ENCODE measurements around the gene PDZRN3.
"Not testable (repeated sequence)": the region's sequence is repeated elsewhere in the genome, so short reads cannot be mapped to it uniquely, and the experiment has no call there.

PDZRN3 gene

DNA sequence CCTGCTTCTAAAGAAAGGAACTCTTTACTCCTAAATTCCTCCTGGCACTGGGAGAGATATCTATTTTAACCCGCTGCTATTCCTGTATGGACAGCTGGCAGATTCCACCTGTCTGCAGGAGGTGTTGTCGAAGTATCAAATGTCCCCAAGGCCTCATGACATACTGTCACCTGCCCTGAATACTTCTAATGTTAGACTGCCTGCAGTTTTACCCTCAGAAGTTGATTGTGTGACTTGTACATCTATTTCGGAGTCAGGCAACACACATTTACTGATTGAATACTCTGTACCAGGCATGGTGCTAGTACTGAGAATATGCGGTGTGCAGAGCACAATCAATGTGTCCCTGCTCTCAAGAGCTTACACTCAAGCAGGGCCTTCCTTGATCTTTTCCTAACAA lies 38.6 kb downstream of the PDZRN3 start:
- DNase-seq, result no peak

- DNase-seq, result no peak
Observed at GRCh38 chr3:73584873-73585272, 39.9 kb downstream of the PDZRN3 start.

GRCh38 chr3:73582535-73582934 lies 42.2 kb downstream of the PDZRN3 start:
- no peak for DNase-seq

DNA sequence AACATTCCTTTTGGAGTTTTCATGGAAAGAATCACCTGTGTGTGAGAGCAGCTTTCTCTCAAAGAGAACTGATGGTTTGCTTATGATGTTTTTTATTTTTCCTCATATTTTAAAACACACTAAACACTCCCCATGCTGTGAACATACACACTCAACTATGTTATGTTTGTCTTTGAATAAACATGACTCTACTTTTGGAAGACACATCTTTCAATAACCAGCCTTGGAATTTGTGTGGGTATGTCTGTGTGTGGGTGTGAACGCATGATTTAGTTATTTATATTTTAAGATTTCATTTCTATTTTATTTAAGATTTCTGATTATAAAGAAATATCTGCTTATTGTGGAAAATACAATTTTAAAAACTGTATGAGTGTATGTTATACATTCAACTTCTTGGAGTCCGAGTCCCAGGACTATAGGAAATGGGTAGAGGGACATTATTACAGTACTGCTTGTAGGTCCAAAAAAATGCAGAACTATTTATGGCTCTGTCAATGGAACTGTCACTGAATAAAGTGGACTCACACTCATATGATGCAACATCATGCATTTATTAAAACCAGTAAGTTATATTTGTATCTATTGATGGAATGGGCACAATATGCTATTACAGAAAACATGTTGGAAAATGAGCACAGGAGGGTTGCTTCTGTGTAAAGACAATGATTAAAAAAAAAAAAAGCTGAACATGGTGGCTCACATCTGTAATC lies 43.5 kb downstream of the PDZRN3 start:
- DNase-seq, result no peak

DNA sequence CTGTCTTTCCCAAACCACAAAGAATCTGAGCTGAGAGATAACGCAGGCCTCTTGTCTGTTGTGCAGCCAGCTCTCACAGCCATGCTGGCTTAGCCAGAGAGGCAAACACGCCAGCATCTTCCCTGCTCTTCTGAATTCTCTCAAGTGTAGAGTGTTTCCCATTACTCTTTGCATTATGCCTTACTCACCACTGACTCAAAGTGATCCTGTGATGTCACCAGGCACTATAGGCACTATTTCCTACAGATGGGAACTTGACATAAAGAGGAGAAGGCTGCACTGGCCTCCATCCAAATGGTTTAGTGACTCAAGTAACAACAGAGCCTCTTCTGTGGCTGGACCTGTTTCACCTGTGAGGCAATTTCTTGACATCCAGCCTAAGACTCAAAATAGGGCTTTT lies 44.4 kb downstream of the PDZRN3 start:
- no peak for DNase-seq

DNA sequence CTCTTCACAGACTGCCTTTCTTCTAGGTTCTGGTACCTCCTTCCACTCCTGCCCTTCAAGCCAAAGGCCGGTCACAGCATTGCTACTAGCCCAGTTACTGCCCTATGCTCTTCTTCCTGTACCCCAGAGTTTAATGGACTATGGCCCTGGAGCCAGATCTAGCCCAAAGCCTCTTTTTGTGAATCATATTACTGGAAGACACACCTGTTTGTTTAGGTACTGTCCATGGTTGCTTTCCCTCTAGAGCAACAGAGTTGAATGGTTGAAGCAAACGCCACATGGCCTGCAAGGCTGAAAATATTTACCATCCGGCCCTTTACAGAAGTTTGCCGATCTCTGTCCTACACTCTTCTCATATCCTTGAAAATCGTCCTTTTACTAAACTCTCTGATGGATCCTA lies 47.0 kb downstream of the PDZRN3 start:
- DNase-seq, result no peak

DNA sequence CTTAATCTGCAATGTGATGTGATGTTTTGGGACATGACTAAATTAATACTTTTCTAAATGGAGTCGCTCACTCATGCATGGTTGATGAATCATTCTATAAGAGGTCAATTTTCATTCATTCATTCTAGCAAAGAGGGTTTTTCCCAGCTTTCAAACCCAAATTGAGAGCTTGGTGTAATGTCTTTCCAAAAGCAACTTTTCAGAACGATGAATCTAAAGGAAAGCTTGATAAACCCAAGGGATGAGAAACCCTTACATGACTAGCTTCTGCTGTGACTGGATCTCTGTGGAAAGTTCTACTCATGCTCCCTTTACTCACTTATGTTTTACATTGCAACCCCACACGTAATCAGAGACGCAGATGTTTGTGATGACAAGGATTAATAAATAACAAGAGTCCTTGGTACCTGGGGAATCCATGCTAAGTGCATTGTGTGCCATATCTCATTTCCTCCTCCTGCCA lies 47.7 kb downstream of the PDZRN3 start:
- no peak for DNase-seq

DNA sequence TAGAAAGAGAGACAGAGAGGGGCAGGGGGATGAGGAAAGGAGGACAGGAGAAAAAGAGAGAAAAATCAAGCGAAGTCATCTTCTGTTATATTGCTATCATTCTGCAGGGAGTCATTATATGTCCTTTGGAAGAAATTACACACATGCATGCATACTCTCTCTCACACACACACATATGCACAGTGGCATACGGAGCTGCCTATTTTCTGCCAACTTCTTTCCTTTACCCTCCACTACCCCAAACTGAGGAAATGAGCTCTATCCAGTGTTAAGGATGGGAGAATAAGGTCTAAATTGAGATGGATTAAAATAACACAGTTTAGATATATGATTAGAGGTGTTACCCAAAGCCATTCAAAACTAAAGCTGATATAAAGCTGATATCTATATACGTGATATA lies 48.8 kb downstream of the PDZRN3 start:
- DNase-seq, result no peak

- no peak for DNase-seq
Observed at GRCh38 chr3:73575519-73575918, 49.2 kb downstream of the PDZRN3 start.

GRCh38 chr3:73573204-73573603 lies 51.5 kb downstream of the PDZRN3 start:
- DNase-seq, result no peak

GRCh38 chr3:73572368-73572767 lies 52.4 kb downstream of the PDZRN3 start:
- no peak for DNase-seq

DNA sequence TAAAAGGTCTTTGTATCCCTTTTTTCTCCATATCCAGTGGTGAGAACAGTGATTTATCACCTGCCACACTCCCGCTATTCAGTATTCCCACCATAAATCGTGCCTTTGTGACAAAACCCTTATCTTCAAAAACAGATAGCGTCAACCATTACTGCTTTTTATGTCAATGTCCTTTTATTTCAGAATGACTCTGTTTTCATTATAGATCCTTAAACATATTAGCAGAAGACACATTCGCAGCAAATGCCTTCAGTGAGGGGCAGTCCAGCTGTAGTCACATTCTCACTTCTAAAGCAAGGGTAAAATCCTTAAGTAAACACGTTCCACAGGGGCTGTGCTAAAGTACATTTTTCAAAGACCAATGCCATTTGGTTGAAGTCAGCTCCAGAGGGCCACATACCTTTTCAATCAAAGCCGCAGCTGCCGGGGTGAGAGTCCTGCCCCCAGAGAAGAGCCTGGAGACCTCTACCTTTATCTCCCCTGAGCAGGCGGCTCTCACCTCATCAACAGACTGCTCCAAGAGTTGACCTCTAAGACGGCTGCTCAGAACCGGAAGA lies 53.4 kb downstream of the PDZRN3 start:
- no peak for DNase-seq

DNA sequence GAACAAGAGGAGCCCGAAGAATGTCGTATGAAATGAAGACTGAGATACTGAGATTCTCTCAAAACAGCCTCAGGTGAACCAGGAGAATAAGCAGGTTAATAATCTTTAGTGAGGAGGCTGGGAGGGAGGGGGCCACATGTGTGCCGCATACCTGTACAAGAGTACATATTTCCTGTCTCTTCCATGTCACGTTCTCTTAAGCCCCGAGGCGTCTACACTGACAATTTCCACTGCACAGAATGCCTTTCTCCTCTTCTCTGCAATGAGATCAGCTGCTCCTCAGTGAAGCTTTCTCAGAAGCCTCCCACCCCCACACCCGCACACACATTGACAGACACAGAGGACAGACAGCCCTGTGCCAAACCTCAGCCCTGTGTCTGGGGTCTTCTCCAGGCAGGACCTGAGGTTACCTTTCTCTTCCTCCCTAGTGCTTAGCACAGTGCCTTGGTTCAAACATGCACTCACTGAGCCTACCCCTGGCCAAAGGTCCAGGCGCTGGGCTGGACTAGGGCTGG lies 55.4 kb downstream of the PDZRN3 start:
- no peak for DNase-seq

DNA sequence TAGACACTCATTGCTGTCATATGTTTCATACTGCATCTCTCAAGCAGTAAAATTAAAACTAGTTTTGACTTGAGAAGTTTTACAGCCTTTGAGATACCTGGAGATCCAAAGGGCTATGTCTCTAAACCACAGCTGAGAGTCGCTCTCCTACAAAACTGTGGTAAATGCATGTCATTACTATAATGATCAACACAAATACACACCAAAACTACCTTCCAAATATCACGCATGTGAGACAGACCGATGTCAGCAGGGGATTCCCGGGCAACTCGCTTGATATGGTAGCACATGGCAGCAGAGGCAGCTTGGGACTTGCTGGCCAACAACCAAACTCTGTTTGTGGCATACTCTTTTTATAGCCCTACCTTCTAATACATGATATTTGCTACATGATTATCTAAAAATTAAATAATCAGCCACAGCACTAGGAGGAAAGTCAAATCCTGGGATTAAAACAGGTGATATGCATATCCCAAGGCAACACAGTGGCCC lies 56.3 kb downstream of the PDZRN3 start:
- DNase-seq, result no peak

DNA sequence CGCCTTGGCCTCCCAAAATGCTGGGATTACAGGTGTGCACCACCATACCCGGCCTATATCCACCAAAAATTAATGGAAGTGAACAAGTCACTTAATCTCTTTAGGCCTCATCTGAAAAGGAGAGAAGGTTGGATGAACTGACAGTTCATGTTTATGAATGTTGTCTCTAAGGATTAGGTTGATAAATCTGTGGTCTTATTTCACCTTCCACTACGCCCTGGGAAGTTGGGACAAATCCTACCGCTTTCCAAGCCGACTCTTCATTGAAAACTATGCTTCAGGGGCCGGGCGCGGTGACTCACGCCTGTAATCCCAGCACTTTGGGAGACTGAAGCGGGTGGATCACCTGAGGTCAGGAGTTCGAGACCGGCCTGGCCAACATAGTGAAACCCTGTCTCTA lies 59.4 kb downstream of the PDZRN3 start:
- DNase-seq, result not testable (repeated sequence)

DNA sequence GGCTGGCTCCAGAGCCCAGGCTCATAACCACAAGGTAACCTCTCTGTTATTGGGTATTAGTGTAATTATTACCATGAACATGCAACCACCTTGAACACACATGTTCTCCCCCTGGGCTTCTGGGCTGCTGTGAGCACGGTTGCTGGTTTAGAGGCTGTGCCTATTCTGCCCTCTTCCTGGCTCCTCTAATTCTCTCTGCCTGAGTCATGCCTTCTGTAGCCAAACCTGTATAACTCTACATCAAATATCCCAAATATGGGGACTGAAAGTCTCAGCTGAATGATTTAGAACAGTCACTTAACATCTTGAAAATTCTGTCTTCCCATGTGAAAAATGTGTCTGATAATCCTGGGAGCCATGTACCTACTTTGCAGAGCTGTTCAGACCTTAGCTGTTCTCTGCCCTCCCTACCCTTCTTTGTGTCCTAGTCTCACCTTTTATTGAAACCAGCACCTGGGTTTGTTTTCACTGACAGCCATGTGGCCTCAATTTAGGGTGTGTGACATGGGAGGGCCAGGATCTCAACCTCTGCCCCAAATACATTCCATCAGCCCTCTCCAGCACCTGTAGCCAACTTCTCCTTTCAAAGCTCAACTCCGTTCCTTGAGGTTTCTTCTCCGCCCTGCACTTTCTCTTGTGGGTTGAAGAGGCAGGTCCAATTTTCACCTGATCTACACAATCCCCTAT lies 60.7 kb downstream of the PDZRN3 start:
- DNase-seq, result no peak

- DNase-seq, result no peak
Observed at GRCh38 chr3:73561494-73561893, 63.2 kb downstream of the PDZRN3 start.

- DNase-seq, result no peak
Observed at GRCh38 chr3:73559749-73560148, 65.0 kb downstream of the PDZRN3 start.

DNA sequence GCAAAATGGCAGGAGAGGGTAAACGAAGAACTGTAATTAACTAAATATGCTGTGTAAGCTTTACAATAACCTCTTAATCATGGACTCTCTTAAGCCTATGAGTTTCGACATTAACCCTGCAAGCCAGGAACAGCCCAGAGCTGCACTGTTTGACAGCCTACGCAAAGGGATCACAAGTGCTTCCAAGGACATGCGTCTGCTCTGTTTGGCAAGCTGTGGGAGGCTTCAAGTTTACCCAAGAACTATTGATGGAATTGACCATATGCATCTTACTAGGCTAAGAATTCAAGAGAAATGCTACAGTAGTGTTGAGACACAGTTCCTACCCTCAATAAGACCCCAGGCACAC lies 66.0 kb downstream of the PDZRN3 start:
- DNase-seq, result no peak

DNA sequence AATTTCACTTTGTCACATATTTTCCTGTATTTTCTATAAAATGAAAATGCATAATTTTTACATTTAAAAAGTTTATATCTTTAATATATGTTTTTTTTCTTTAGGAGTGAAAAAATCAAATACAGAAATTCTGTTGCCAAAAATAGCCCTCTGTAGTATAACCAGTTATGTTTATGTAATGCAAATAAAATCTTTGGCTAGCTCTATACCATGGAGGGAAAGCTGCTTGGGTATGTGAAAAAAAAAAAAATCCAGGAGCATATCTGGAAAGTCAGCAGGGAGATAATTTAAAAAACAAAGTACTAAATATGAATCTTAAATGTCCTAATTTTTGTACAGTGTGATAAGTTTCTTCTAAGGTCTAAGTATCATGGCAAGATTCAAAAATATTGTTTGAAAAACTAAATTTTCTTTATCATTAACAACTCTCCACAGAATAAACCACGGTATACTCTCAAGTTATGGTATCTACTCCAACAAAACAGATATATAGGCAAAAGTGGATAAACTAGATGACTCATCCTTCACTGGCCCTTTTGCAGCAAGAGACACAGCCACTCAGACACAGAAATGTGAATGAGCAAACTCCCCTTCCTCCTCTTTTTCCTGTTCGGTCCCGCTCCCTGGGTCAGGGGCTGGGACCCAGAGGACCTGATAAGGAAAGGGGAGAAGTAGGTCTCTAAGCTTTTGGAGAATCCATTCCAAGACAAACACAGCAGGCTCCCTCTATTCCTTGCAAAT lies 66.6 kb downstream of the PDZRN3 start:
- DNase-seq, result no peak

DNA sequence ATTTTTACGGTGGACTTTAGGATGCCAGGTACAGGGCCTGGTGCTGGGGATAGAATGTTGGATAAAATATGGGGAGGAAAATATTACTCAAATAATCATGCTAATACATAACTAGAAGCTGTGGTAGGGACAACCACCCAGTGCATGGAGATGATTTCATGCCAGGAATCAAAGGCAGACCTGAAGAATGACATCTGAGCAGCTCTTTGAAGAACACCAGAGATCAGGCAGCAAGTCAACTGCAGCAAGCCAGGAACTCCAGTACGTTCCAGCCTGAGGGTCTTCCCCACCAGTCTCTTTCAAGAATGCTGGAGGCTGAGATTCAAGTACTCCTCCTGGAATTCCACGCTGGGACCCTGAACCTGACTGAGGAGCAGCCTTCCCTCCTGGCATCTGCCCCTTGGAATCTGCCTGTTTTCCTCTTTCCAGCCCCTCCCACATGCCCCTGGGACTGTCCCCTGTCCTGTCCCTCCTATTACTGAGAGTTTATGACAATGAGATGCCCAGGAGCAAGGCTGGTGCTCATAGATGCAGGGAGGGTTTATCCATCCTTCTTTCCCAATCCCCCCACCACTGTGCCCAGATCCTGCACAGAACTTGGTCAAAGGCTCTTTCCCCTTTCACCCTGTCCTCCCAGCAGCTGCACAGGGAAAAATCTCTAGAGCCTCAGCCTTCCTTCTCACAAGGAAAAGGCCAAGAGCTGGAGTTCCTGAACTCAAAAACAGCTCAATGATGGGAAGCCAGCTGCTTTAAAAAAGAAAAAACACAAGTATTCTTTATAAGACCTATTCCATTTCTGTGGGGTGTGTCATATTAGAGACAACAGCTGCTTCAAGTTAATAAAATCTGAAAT lies 68.0 kb downstream of the PDZRN3 start:
- DNase-seq, result no peak

- DNase-seq, result no peak
Observed at GRCh38 chr3:73555076-73555475, 69.7 kb downstream of the PDZRN3 start.

Data from cortex of kidney (tissue), 1 donor.